Measurements from ENCODE around the gene E2F1.

GRCh38 chr20:33650753-33651561 is 35.2 kb downstream of the E2F1 start:
- TF ChIP-seq EZH2 (IDR thresholded peaks at IDR 0.05; ENCODE audit: borderline replicate concordance, low read depth, low read length, severe bottlenecking) (no peak), CTCF (IDR thresholded peaks at IDR 0.05; ENCODE audit: borderline replicate concordance, extremely low read depth, low read length, poor library complexity, severe bottlenecking) (no peak)

Data from DND-41 (cell line).